ENCODE measurements around the gene KIF9.

- no peak for TF ChIP-seq ATF3 (CRISPR knock-in tag; conservative IDR thresholded peaks at IDR 0.05)
- TF ChIP-seq USF2 (CRISPR knock-in tag; IDR thresholded peaks at IDR 0.05): no peak
- no peak for TF ChIP-seq JUN (CRISPR knock-in tag; IDR thresholded peaks at IDR 0.05)
- no peak for TF ChIP-seq FOXP4 (CRISPR knock-in tag; IDR thresholded peaks at IDR 0.05)
- no peak for TF ChIP-seq ZBTB21 (CRISPR knock-in tag; IDR thresholded peaks at IDR 0.05; ENCODE audit: borderline replicate concordance)
- no peak for TF ChIP-seq CTCF (IDR thresholded peaks at IDR 0.05)
- TF ChIP-seq MAX (CRISPR knock-in tag; IDR thresholded peaks at IDR 0.05): no peak
Measured at GRCh38 chr3:47310391-47310790, 27.8 kb upstream of the KIF9 start.
